ENCODE data around the gene ATP10B.
A peak's percentile ranks its signal among the peaks of the same experiment; 100 is the strongest.
"Not testable (repeated sequence)": the region's sequence is repeated elsewhere in the genome, so short reads cannot be mapped to it uniquely, and the experiment has no call there.

Gene ATP10B

GRCh38 chr5:160824301-160825001 lies 27.6 kb downstream of the ATP10B start:
- no peak for DNase-seq (ENCODE audit: low read depth)
- TF ChIP-seq CTCF (IDR thresholded peaks at IDR 0.05; ENCODE audit: insufficient read depth, low read depth, low read length, missing control alignments): no peak
- no peak overlapping the region for H3K4me3 ChIP-seq (ENCODE audit: low read length)

- not testable (repeated sequence) for DNase-seq (ENCODE audit: low read depth); H3K4me3 ChIP-seq (ENCODE audit: low read length)
Observed at GRCh38 chr5:160812996-160813395, 39.0 kb downstream of the ATP10B start.

DNA sequence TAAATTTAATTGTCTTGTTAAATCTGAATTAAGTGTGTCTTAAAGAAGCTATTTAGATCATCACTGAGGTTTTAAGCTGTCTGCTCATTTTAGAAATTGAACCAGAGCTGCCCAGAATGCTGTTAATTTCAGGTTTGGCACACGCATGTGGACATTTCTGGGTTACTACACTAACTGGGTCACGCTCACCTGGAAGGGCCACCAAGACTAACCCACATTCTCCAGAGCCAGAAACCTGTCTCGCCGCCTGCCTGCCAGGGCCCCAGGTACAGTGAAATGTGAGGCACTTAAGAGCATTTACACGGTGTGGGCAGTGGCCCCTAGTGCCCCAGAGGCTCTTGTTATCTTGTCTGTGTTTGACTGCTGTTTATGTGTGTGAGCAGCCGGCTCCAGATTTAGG lies 46.6 kb downstream of the ATP10B start:
- TF ChIP-seq CTCF (IDR thresholded peaks at IDR 0.05; ENCODE audit: insufficient read depth, low read depth, low read length, missing control alignments): no peak
- DNase-seq (ENCODE audit: low read depth): no peak
- no peak overlapping the region for H3K4me3 ChIP-seq (ENCODE audit: low read length)

GRCh38 chr5:160802592-160802991 lies 49.4 kb downstream of the ATP10B start:
- no peak overlapping the region for H3K4me3 ChIP-seq (ENCODE audit: low read length)
- peak; percentile 26 for DNase-seq (ENCODE audit: low read depth)
- peak; percentile 47 for TF ChIP-seq CTCF (IDR thresholded peaks at IDR 0.05; ENCODE audit: insufficient read depth, low read depth, low read length, missing control alignments)

- no peak for DNase-seq (ENCODE audit: low read depth)
- no peak overlapping the region for H3K4me3 ChIP-seq (ENCODE audit: low read length)
- TF ChIP-seq CTCF (IDR thresholded peaks at IDR 0.05; ENCODE audit: insufficient read depth, low read depth, low read length, missing control alignments): no peak
Observed at GRCh38 chr5:160800375-160801275, 51.4 kb downstream of the ATP10B start.

- H3K4me3 ChIP-seq (ENCODE audit: low read length): no peak overlapping the region
- DNase-seq (ENCODE audit: low read depth): no peak
- no peak for TF ChIP-seq CTCF (IDR thresholded peaks at IDR 0.05; ENCODE audit: insufficient read depth, low read depth, low read length, missing control alignments)
Observed at GRCh38 chr5:160799184-160799583, 52.8 kb downstream of the ATP10B start.

- H3K4me3 ChIP-seq (ENCODE audit: low read length): no peak overlapping the region
- DNase-seq (ENCODE audit: low read depth): no peak
- TF ChIP-seq CTCF (IDR thresholded peaks at IDR 0.05; ENCODE audit: insufficient read depth, low read depth, low read length, missing control alignments): no peak
Observed at GRCh38 chr5:160797020-160797419, 55.0 kb downstream of the ATP10B start.

Data from epithelial cell of esophagus (primary cell).